ENCODE results near the gene SLC6A19.

DNA sequence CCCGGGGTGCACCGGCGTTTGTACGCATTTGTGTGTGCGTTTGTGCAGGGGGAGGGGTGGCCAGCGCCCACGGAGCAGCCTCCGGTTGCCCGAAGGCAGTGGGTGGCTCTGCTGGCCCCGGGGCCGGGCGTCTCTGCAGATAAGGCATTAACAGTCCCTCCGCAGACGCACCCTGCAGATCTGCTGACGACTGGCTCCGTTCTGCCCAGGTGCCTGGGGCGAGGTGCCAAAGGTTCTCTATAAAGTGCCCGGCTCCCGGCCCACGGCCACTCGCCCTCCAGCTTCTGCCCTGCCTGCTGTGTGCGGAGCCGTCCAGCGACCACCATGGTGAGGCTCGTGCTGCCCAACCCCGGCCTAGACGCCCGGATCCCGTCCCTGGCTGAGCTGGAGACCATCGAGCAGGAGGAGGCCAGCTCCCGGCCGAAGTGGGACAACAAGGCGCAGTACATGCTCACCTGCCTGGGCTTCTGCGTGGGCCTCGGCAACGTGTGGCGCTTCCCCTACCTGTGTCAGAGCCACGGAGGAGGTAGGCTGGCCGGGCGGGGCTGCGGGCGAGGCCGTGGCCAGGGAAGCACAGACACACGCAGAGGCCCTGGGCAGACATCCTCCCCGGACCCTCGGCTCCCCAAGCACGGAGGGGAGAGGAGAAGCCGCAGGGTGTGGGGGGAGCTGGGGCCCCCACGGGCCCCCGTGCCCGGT, at the start of gene SLC6A19:
- TF ChIP-seq, protein P1, sequence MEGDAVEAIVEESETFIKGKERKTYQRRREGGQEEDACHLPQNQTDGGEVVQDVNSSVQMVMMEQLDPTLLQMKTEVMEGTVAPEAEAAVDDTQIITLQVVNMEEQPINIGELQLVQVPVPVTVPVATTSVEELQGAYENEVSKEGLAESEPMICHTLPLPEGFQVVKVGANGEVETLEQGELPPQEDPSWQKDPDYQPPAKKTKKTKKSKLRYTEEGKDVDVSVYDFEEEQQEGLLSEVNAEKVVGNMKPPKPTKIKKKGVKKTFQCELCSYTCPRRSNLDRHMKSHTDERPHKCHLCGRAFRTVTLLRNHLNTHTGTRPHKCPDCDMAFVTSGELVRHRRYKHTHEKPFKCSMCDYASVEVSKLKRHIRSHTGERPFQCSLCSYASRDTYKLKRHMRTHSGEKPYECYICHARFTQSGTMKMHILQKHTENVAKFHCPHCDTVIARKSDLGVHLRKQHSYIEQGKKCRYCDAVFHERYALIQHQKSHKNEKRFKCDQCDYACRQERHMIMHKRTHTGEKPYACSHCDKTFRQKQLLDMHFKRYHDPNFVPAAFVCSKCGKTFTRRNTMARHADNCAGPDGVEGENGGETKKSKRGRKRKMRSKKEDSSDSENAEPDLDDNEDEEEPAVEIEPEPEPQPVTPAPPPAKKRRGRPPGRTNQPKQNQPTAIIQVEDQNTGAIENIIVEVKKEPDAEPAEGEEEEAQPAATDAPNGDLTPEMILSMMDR (IDR thresholded peaks at IDR 0.05) = no peak
- TF ChIP-seq POLR2AphosphoS5 (IDR thresholded peaks at IDR 0.05; ENCODE audit: low read depth, low read length) (no peak), RAD21 (IDR thresholded peaks at IDR 0.05; ENCODE audit: low read length) (no peak), SMC3 (IDR thresholded peaks at IDR 0.05; ENCODE audit: low read depth, low read length) (no peak), MXI1 (IDR thresholded peaks at IDR 0.05; ENCODE audit: low read depth, low read length) (no peak), CHD2 (IDR thresholded peaks at IDR 0.05; ENCODE audit: low read length, partially characterized antibody) (no peak), TCF12 (IDR thresholded peaks at IDR 0.05) (no peak), RXRA (IDR thresholded peaks at IDR 0.05; ENCODE audit: borderline replicate concordance, low read depth) (no peak), FOXM1 (IDR thresholded peaks at IDR 0.05; ENCODE audit: low read depth) (no peak)
- TF ChIP-seq, protein P2, sequence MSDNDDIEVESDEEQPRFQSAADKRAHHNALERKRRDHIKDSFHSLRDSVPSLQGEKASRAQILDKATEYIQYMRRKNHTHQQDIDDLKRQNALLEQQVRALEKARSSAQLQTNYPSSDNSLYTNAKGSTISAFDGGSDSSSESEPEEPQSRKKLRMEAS (IDR thresholded peaks at IDR 0.05; ENCODE audit: low read depth) = no peak

Data from SK-N-SH (cell line).